ENCODE data around the gene ADAM17. TPM values are rescaled to one million over a fixed set of nuclear protein-coding genes. Genes with fewer than 3 reads are reported as not detected.

Gene ADAM17
- polyA plus RNA-seq, 1 of the 3 experiments (the other 2 are of a cell fraction): 17.1 TPM

Other genes starting within 250 kb of the ADAM17 start
- gene ITGB1BP1, start 132.3 kb downstream of the ADAM17 start, polyA plus RNA-seq (2012; rRNA removed): 56.6 and 62.3 TPM in 2 replicates
- gene CPSF3, start 132.2 kb downstream of the ADAM17 start, polyA plus RNA-seq (2012; rRNA removed): 31.4 and 34.2 TPM in 2 replicates
- 115 and 133 TPM in 2 replicates for gene IAH1, start 81.3 kb downstream of the ADAM17 start, polyA plus RNA-seq (2012; rRNA removed)
- gene YWHAQ, start 75.2 kb upstream of the ADAM17 start, polyA plus RNA-seq (2012; rRNA removed): 235 and 240 TPM in 2 replicates